Measurements from ENCODE around the gene CHAC1. TPM values are rescaled to one million over a fixed set of nuclear protein-coding genes. Genes with fewer than 3 reads are reported as not detected.
A peak's percentile ranks its signal among the peaks of the same experiment; 100 is the strongest.
"Not testable (repeated sequence)": the region's sequence is repeated elsewhere in the genome, so short reads cannot be mapped to it uniquely, and the experiment has no call there.

CHAC1 gene
- total RNA-seq, 1 donor from 2014 or later: 28.5 TPM

GRCh38 chr15:40958146-40958545 lies 4.9 kb downstream of the CHAC1 start:
- peaks cover 3 to 31% of the 10 kb centered on the region in 2 donors for H3K4me1 ChIP-seq

GRCh38 chr15:40958723-40959122 lies 5.5 kb downstream of the CHAC1 start:
- Histone ChIP-seq H3K27me3 (no peaks in the 10 kb centered on the region), H3K4me1 (peaks cover 3 to 31% of the 10 kb centered on the region in 2 donors), H3K9me3 (no peaks in the 10 kb centered on the region), H3K36me3 (no peaks in the 10 kb centered on the region), H3K27ac (peak overlapping the region; percentile 82 to 87), H3K4me3 (no peak overlapping the region)
- no peak for TF ChIP-seq CTCF (IDR thresholded peaks at IDR 0.05)
- intact Hi-C loops (cut with DNase I): no loop called here
- no peak for DNase-seq (ENCODE audit: low spot score in 2 of 2)

More at GRCh38 chr15:40958146-40958545, 4.9 kb downstream of the CHAC1 start:
- Histone ChIP-seq H3K27me3 (no peaks in the 10 kb centered on the region), H3K36me3 (no peaks in the 10 kb centered on the region), H3K27ac (peak overlapping the region; percentile 82 to 87), H3K9me3 (no peaks in the 10 kb centered on the region), H3K4me3 (no peak overlapping the region)
- TF ChIP-seq CTCF (IDR thresholded peaks at IDR 0.05): no peak
- no peak for DNase-seq (ENCODE audit: low spot score in 2 of 2)
- intact Hi-C loops (cut with DNase I): no loop called here

- Histone ChIP-seq H3K4me1 (peaks cover 3 to 27% of the 10 kb centered on the region in 2 donors), H3K36me3 (no peaks in the 10 kb centered on the region), H3K9me3 (no peaks in the 10 kb centered on the region), H3K27me3 (no peaks in the 10 kb centered on the region), H3K4me3 (no peak overlapping the region), H3K27ac (no peak overlapping the region)
- intact Hi-C loops (cut with DNase I): no loop called here
- no peak for TF ChIP-seq CTCF (IDR thresholded peaks at IDR 0.05)
- no peak for DNase-seq (ENCODE audit: low spot score in 2 of 2)
These were observed 6.3 kb downstream of the CHAC1 start for GRCh38 chr15:40959331-40960141.

GRCh38 chr15:40960151-40960885 lies 7.0 kb downstream of the CHAC1 start:
- DNase-seq (ENCODE audit: low spot score in 2 of 2): no peak
- no peaks in the 10 kb centered on the region for H3K27me3 ChIP-seq
- no peak overlapping the region for H3K27ac ChIP-seq
- H3K4me1 ChIP-seq: peaks cover 3 to 26% of the 10 kb centered on the region in 2 donors
- no peak overlapping the region for H3K4me3 ChIP-seq
- no peak for TF ChIP-seq CTCF (IDR thresholded peaks at IDR 0.05)
- intact Hi-C loops (cut with DNase I): no loop called here
- H3K9me3 ChIP-seq: no peaks in the 10 kb centered on the region
- H3K36me3 ChIP-seq: no peaks in the 10 kb centered on the region

- H3K4me1 ChIP-seq: peaks cover 2 to 22% of the 10 kb centered on the region in 2 donors
- no peaks in the 10 kb centered on the region for H3K36me3 ChIP-seq
- no peak overlapping the region for H3K4me3 ChIP-seq
- H3K27me3 ChIP-seq: no peaks in the 10 kb centered on the region
- H3K9me3 ChIP-seq: no peaks in the 10 kb centered on the region
- intact Hi-C loops (cut with DNase I): no loop called here
- H3K27ac ChIP-seq: no peak overlapping the region
- TF ChIP-seq CTCF (IDR thresholded peaks at IDR 0.05): no peak
- no peak for DNase-seq (ENCODE audit: low spot score in 2 of 2)
These were observed 7.7 kb downstream of the CHAC1 start for GRCh38 chr15:40960925-40961324.

GRCh38 chr15:40961740-40962139 lies 8.5 kb downstream of the CHAC1 start:
- H3K36me3 ChIP-seq; DNase-seq (ENCODE audit: low spot score in 2 of 2); H3K27me3 ChIP-seq; H3K4me3 ChIP-seq; intact Hi-C loops (cut with DNase I); H3K9me3 ChIP-seq; H3K27ac ChIP-seq: not testable (repeated sequence)
- H3K4me1 ChIP-seq: peaks cover 0 to 13% of the 10 kb centered on the region in 2 donors

GRCh38 chr15:40962317-40962716 lies 9.0 kb downstream of the CHAC1 start:
- H3K4me1 ChIP-seq; H3K27me3 ChIP-seq; H3K4me3 ChIP-seq; H3K9me3 ChIP-seq; DNase-seq (ENCODE audit: low spot score in 2 of 2); H3K36me3 ChIP-seq; intact Hi-C loops (cut with DNase I); H3K27ac ChIP-seq: not testable (repeated sequence)

Measured in ascending aorta (tissue), 2 donors.